Effector memory CD8-positive, alpha-beta T cell (primary cell): ENCODE results near the gene SART3.
"Not testable (repeated sequence)": the region's sequence is repeated elsewhere in the genome, so short reads cannot be mapped to it uniquely, and the experiment has no call there.

Experiments
- ATAC-seq: fragments of 150-1000 bp; cut with Tn5 transposase; replicated peaks from 2 replicates; pipeline ENCODE4 v1.10.0; 2021; ENCODE audit warnings: mild to moderate bottlenecking, moderate library complexity
- DNase-seq, 3 experiments: peaks; one replicate each; pipeline ENCODE4 v3.0.0; 2021
- H3K27ac Mint-ChIP-seq, 2 donors: one replicate each; pipeline ENCODE4 v1.8.0; 2022; ENCODE audit warnings: mild to moderate bottlenecking in 2 of 2, mixed read lengths in 2 of 2, moderate library complexity in 2 of 2
- H3K27me3 Mint-ChIP-seq, 2 donors: one replicate each; pipeline ENCODE4 v1.8.0; 2022; ENCODE audit warnings: mixed read lengths in 2 of 2
- H3K36me3 Mint-ChIP-seq: one replicate; pipeline ENCODE4 v1.8.0; 2022; ENCODE audit warnings: mild to moderate bottlenecking, moderate library complexity, mixed read lengths; ENCODE audit not compliant: insufficient read depth
- H3K4me1 Mint-ChIP-seq, 2 donors: one replicate each; pipeline ENCODE4 v1.8.0; 2022; ENCODE audit warnings: low read depth in 2 of 2, mixed read lengths in 2 of 2
- H3K4me3 Mint-ChIP-seq, 2 donors: one replicate each; pipeline ENCODE4 v1.8.0; 2022; ENCODE audit warnings: mild to moderate bottlenecking in 2 of 2, mixed read lengths in 2 of 2, moderate library complexity in 2 of 2
- H3K9me3 Mint-ChIP-seq, 2 donors: one replicate each; pipeline ENCODE4 v1.8.0; 2022; ENCODE audit warnings: mixed read lengths in 2 of 2

SART3 gene

DNA sequence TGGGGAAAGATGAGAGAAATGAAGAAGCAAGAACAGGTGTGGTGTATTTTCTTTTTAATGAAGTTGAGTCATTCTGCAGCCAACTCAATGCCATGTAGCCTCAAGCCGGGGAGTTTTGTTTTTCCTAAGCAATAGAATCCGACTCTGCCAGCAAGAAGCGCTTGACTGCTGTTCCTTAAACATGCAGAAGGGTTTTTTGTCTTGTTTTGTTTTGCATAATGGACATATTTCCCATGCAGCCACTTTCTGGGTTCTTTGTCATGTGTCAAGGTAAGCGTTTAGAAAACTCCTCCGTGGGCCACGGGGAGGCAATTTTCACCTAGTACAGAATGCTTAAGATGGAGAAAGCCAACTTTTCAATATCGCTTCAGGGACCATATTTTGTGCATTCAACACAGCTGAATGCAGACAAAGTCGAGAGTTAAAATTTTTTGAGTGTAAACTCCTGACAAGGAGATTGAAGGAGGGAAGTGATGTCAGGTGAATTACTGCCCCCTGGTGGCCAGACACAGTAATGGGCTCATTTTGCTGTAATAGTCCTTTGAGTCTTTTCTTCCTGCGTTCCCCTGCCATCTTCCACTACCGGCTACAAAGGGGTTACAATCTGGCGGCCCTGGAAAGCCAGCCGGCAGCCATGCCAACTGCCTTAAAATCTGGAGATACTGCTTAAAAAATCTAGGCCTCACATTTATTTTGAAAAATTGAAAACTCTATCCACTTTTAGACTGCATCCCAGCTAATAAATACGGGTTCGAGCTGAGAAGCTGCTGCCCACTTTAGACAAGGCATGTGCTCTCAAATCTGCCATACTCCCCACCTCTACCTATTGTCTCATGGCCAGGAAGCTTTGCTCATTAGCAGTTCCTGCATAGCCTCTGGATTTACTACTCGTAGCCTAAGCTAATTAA lies 49.1 kb downstream of the SART3 start:
- H3K36me3 Mint-ChIP-seq = no peaks in the 10 kb centered on the region
- H3K4me3 Mint-ChIP-seq = peak overlapping the region in 1 of 2 donors; percentile 27
- peak; percentile 67 to 71 (median 69) for DNase-seq
- H3K27ac Mint-ChIP-seq = no peak overlapping the region
- no peaks in the 10 kb centered on the region for H3K27me3 Mint-ChIP-seq
- H3K9me3 Mint-ChIP-seq = no peaks in the 10 kb centered on the region
- ATAC-seq = no peak
- peaks cover 15 to 20% of the 10 kb centered on the region in 2 donors for H3K4me1 Mint-ChIP-seq

- ATAC-seq (no peak), DNase-seq (no peak)
- Mint-ChIP-seq H3K9me3 (no peaks in the 10 kb centered on the region), H3K4me3 (no peak overlapping the region), H3K4me1 (peaks cover 6 to 11% of the 10 kb centered on the region in 2 donors), H3K36me3 (no peaks in the 10 kb centered on the region), H3K27ac (no peak overlapping the region), H3K27me3 (peaks cover under 1 to 3% of the 10 kb centered on the region in 2 donors)
These were observed 50.1 kb downstream of the SART3 start for GRCh38 chr12:108510836-108511235.

DNA sequence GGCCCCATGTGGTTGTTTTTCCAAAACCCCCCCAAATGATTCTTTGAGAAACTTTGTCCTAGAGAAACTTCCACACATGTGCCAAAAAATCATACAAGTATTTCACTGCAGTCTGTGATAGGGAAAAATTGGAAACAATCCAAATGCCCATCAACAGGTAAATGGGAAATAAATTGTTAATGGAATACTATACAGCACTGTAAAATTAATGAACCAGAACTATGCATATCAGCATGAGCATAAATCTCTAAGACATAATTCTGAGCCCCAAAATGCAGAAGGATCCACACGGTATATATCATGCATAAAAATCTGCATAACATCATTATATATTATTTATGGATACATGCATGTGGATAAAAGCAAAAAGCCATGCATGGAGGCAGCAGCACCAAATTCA lies 51.2 kb downstream of the SART3 start:
- Mint-ChIP-seq H3K36me3 (no peaks in the 10 kb centered on the region), H3K27me3 (peaks cover 11 to 14% of the 10 kb centered on the region in 2 donors), H3K27ac (no peak overlapping the region), H3K9me3 (no peaks in the 10 kb centered on the region), H3K4me1 (peaks cover 4 to 9% of the 10 kb centered on the region in 2 donors), H3K4me3 (no peak overlapping the region)
- DNase-seq (no peak), ATAC-seq (no peak)

- Mint-ChIP-seq H3K9me3 (peaks cover 0 to 4% of the 10 kb centered on the region in 2 donors), H3K36me3 (no peaks in the 10 kb centered on the region), H3K27ac (no peak overlapping the region), H3K4me3 (no peak overlapping the region), H3K27me3 (peaks cover 26 to 30% of the 10 kb centered on the region in 2 donors), H3K4me1 (peaks cover 4% of the 10 kb centered on the region in 2 donors)
- ATAC-seq (no peak), DNase-seq (no peak)
These were observed 52.9 kb downstream of the SART3 start for GRCh38 chr12:108507971-108508642.

DNA sequence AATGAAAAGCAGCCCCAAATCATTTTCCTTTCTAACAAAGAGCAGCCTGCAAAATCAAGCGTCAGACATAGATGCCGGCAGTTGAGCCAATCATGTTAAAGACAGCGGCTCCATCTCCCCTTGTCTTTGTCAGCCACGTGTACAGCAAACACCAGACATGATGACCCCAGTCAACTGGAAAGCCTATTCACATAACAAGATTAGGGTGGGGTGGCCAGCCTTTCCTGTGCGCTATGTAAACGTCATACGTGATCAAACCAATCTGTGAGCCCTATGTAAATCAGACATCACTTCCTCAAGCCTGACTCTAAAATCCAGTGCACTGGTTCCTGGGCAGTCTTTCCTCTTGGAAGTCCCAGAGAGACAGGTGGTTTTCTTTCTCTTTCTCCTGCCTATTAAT lies 55.8 kb downstream of the SART3 start:
- Mint-ChIP-seq H3K36me3 (no peaks in the 10 kb centered on the region), H3K4me1 (no peaks in the 10 kb centered on the region), H3K4me3 (no peak overlapping the region), H3K9me3 (peaks cover 6 to 8% of the 10 kb centered on the region in 2 donors), H3K27ac (no peak overlapping the region), H3K27me3 (peaks cover 39 to 48% of the 10 kb centered on the region in 2 donors)
- DNase-seq (no peak), ATAC-seq (no peak)

DNA sequence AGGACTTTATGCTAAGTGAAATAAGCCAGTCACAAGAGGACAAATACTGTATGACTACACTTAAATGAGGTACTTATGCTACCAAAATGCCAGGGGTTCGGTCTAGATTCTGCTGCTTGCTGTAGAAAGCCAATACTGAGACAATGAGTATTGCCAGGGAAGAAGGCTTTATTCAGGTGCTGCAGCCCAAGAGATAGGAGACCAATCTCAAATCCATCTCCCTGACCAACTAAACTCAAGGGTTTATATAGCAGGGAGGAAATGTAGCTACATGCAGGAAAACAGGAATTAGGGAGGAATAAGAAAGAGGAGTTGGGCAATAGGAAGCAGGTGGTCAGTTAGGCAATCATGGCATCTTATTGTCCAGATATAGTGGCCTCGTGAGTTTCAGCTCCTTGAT lies 58.1 kb downstream of the SART3 start:
- peaks cover 6 to 8% of the 10 kb centered on the region in 2 donors for H3K9me3 Mint-ChIP-seq

DNA sequence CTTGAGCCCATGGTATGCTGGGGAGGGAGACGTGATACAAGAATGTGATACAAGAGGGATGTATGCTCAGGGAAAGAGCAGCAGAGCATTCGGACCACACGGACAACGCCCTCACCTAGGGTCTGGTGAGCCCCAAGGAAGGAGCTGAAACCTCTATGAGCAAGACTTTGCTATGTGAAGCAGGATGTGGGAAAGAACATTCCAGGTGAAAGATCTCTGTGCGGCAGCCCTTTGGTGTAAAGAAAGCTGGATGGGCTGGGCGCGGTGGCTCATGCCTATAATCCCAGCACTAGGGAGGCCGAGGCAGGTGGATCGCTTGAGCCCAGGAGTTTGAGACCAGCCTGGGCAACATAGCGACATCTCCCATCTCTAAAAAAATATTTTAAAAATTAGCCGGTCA lies 62.8 kb downstream of the SART3 start:
- Mint-ChIP-seq H3K36me3 (no peaks in the 10 kb centered on the region), H3K27me3 (peaks cover 36 to 70% of the 10 kb centered on the region in 2 donors), H3K9me3 (peaks cover 4 to 8% of the 10 kb centered on the region in 2 donors), H3K4me1 (no peaks in the 10 kb centered on the region), H3K4me3 (no peak overlapping the region), H3K27ac (no peak overlapping the region)
- DNase-seq (no peak), ATAC-seq (no peak)

More for the DNA sequence above, 58.1 kb downstream of the SART3 start:
- Mint-ChIP-seq H3K27me3 (peaks cover 48 to 64% of the 10 kb centered on the region in 2 donors), H3K36me3 (no peaks in the 10 kb centered on the region), H3K4me3 (no peak overlapping the region), H3K4me1 (no peaks in the 10 kb centered on the region), H3K27ac (no peak overlapping the region)
- DNase-seq (no peak), ATAC-seq (no peak)

DNA sequence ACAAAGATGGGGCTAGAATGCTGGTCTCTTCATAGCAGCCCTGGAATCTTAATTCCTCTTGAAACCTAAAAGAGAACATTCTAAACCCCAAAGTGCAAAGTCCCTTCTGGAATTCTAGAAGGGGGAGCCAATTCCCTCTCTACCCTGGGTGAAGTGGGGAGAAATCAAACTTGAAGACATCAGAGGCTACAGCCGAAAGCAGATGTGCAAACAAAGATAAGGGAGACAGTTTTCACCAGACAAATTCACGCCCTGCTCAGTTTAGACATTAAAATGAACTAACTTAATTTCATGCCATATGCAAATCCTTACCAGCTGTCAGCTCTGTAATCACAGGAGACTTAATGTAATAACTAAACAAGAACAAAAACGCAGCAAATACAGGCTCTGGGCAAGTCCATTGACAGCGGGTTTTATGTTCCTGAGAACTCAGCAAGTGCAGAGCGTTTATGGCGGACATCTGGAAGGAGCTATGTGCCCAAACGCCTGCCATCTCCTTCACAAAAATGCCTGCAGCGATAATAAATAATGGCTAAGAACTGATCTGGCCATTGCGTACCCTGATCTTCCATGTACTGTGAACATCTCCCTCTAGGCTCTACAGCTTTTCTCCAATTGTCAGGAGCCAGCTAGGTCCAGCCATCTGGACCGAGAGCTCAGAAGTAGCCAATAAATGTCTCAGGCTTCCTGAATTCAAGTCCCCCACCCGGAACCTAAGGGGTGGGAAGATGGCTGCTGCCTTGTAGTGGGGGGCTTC lies 65.0 kb downstream of the SART3 start:
- Mint-ChIP-seq H3K9me3 (peaks cover 0 to 2% of the 10 kb centered on the region in 2 donors), H3K27ac (no peak overlapping the region), H3K4me3 (no peak overlapping the region)

GRCh38 chr12:108495054-108495453 lies 65.9 kb downstream of the SART3 start:
- Mint-ChIP-seq H3K9me3 (peaks cover 0 to 2% of the 10 kb centered on the region in 2 donors), H3K4me1 (no peaks in the 10 kb centered on the region), H3K4me3 (no peak overlapping the region), H3K36me3 (no peaks in the 10 kb centered on the region), H3K27ac (no peak overlapping the region), H3K27me3 (peaks cover 29 to 66% of the 10 kb centered on the region in 2 donors)
- peak; percentile 36 for ATAC-seq
- DNase-seq = no peak

More for the DNA sequence above, 65.0 kb downstream of the SART3 start:
- DNase-seq = no peak
- H3K36me3 Mint-ChIP-seq = no peaks in the 10 kb centered on the region
- no peaks in the 10 kb centered on the region for H3K4me1 Mint-ChIP-seq
- ATAC-seq = no peak
- H3K27me3 Mint-ChIP-seq = peaks cover 30 to 69% of the 10 kb centered on the region in 2 donors

DNA sequence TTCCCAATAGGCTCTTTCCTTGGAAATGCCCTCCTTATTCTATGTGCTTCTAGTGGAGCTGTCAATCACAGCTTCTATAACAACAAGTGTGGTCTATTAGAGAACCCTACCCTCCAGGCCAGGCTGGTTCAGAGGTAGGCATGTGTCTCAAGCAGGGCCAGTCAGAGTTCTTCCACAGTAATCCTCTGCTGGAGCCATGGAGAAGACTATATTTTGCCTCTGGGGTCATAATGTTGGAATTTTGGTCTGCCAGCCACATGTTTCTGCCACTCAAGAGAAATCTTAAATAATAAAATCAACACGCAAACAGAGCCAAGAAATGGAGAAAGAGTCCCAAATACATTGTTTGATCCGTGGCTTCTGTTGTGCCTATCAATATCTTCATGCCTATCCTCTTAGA lies 69.7 kb downstream of the SART3 start:
- no peak overlapping the region for H3K27ac Mint-ChIP-seq
- ATAC-seq (no peak), DNase-seq (no peak)
- H3K9me3 Mint-ChIP-seq = peaks cover 0 to 2% of the 10 kb centered on the region in 2 donors
- H3K36me3 Mint-ChIP-seq = no peaks in the 10 kb centered on the region
- H3K27me3 Mint-ChIP-seq = peaks cover 50 to 78% of the 10 kb centered on the region in 2 donors
- no peaks in the 10 kb centered on the region for H3K4me1 Mint-ChIP-seq
- H3K4me3 Mint-ChIP-seq = no peak overlapping the region

- not testable (repeated sequence) for H3K27ac Mint-ChIP-seq, H3K9me3 Mint-ChIP-seq, H3K36me3 Mint-ChIP-seq, H3K4me3 Mint-ChIP-seq, ATAC-seq, H3K4me1 Mint-ChIP-seq, DNase-seq
- H3K27me3 Mint-ChIP-seq = peaks cover 74 to 78% of the 10 kb centered on the region in 2 donors
These were observed 73.9 kb downstream of the SART3 start for GRCh38 chr12:108487029-108487428.

- not testable (repeated sequence) for DNase-seq, H3K4me1 Mint-ChIP-seq, H3K9me3 Mint-ChIP-seq, H3K27ac Mint-ChIP-seq, H3K4me3 Mint-ChIP-seq, ATAC-seq, H3K36me3 Mint-ChIP-seq
- H3K27me3 Mint-ChIP-seq = peaks cover 82 to 84% of the 10 kb centered on the region in 2 donors
These were observed 75.6 kb downstream of the SART3 start for GRCh38 chr12:108485371-108485770.

- H3K4me3 Mint-ChIP-seq = no peak overlapping the region
- H3K9me3 Mint-ChIP-seq = no peaks in the 10 kb centered on the region
- ATAC-seq = no peak
- no peaks in the 10 kb centered on the region for H3K4me1 Mint-ChIP-seq
- no peaks in the 10 kb centered on the region for H3K36me3 Mint-ChIP-seq
- H3K27ac Mint-ChIP-seq = no peak overlapping the region
- DNase-seq = no peak
- H3K27me3 Mint-ChIP-seq = peaks cover 82 to 89% of the 10 kb centered on the region in 2 donors
These were observed 76.1 kb downstream of the SART3 start for GRCh38 chr12:108484845-108485244.
